Measurements from ENCODE around the gene ASNSD1. TPM values are rescaled to one million over a fixed set of nuclear protein-coding genes. Genes with fewer than 3 reads are reported as not detected.

Gene ASNSD1
- total RNA-seq, 1 donor from 2014 or later, result 29.1 TPM

DNA sequence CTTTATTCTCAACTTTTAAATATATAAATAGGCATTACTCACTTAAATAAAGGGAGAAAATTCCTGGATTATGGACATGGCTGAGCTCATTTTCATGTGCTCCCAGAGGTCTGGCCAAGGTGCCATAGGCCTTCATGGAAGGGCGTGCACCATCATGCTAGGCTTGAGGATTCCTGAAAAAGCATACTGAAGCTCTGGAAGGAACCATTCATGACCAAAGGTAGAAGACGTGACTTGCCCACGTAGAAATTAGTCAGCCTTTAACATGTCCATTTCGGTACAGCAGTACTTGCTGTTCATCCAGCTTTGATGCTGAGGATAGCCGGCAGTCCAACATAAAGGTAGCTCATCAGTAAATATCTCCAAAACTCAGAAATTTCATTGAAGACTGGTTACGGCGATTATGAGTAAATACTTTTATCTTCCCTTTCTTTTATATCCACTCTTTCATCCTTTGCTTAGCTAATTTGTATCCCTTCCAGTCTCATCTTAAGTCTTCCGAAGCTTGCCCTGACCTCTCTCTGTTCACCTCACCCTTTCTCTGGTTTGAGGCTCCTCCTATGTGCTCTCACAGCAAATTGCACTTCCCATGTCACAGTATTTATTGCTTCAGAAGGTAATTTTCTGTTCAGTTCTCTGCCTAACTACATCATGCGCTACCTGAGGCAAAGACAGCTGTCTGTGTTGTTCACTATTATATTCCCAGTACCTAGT lies 32.3 kb upstream of the ASNSD1 start:
- Histone ChIP-seq H3K27me3 (ENCODE audit: low read depth) (no peaks in the 10 kb centered on the region), H3K4me3 (no peak overlapping the region), H3K4me1 (no peaks in the 10 kb centered on the region), H3K36me3 (no peaks in the 10 kb centered on the region), H3K9me3 (no peaks in the 10 kb centered on the region), H3K27ac (no peak overlapping the region)
- DNase-seq (no peak), ATAC-seq (peak in 1 of 2 donors; percentile 53)
- no peak for TF ChIP-seq CTCF (IDR thresholded peaks at IDR 0.05)
- intact Hi-C loops (cut with DNase I), result no loop called here

DNA sequence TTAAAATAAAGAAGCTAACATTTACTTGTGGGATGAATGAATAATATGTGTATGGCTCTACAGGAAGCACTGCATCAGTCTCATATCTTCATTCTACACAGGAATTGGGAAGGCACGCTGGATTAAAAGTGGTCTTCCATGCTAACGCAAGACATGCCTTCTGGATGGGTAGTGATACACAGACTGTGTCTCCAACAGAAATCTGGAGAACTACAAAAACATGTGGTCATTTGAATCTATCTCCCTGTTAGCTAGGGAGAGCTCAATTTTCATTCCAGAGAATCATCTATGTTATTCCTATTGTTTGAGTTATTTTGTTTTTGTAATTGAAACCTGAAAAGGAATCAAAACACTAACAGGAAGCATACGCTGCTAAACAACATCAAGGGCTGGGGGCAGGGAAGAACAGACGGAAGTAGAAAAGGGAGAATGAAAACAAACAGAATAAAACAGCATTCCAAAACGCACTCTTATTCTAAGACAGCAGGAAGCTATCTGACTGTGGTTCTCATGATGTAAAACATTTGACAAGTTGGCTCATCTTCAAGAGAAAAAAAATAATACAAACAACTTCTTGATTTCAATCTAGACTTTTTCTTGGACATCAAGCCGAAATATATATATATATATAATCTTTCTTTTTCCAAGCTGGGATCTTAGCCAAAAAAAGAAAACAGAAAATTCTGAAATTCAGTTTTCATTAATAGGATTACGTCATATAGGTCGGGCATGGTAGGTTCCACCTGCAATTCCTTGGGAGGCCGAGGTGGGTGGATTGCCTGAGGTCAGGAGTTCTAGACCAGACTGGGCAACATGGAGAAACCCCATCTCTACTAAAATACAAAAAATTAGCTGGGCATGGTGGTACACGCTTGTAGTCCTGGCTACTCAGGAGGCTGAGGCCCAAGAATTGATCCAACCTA lies 31.5 kb upstream of the ASNSD1 start:
- intact Hi-C loops (cut with DNase I), result no loop called here
- H3K27me3 ChIP-seq (ENCODE audit: low read depth), result no peaks in the 10 kb centered on the region
- no peaks in the 10 kb centered on the region for H3K4me1 ChIP-seq
- peak overlapping the region; percentile 7 for H3K27ac ChIP-seq
- no peak for TF ChIP-seq CTCF (IDR thresholded peaks at IDR 0.05)
- ATAC-seq (no peak), DNase-seq (no peak)
- no peaks in the 10 kb centered on the region for H3K9me3 ChIP-seq
- no peak overlapping the region for H3K4me3 ChIP-seq
- H3K36me3 ChIP-seq, result no peaks in the 10 kb centered on the region

DNA sequence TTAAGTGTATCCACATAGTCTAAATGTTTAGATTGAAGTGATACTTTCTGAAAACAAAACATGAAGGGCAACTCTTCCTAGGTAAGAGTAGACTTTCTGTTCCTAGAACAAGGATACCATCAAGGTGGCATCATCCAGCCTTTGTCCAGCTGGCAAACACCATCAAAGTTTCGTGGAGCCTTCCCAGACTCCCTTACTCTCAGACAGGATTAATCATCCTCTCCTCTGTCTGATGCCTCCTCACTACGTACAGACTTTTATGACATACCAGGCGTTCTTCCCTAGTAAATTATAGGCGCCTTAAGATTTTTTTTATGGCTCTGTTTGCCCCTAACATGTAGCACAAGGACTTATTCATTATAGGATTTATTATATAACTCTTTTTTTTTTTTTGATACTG lies 29.4 kb upstream of the ASNSD1 start:
- intact Hi-C loops (cut with DNase I), result no loop called here
- Histone ChIP-seq H3K27ac (no peak overlapping the region), H3K9me3 (no peaks in the 10 kb centered on the region), H3K4me1 (no peaks in the 10 kb centered on the region), H3K4me3 (no peak overlapping the region), H3K36me3 (no peaks in the 10 kb centered on the region), H3K27me3 (ENCODE audit: low read depth) (no peaks in the 10 kb centered on the region)
- no peak for TF ChIP-seq CTCF (IDR thresholded peaks at IDR 0.05)
- ATAC-seq, result no peak
- no peak for DNase-seq

DNA sequence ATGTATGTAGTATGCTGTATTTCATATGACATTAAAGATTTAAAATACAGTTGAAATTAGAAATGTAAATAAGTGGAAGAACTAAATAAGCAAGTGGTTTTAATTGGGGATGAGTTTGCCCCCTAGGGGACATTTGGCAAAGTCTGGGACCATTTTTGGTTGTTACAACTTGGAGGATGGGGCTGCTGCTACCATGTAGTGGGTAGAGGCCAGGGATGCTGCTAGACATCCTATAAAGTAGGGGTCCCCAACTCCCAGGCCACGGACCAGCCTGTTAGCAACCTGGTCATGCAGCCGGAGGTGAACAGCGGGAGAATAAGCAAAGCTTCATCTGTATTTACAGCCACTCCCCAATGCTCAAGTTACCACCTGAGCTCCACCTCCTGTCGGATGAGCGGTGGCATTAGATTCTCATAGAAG lies 27.9 kb upstream of the ASNSD1 start:
- Histone ChIP-seq H3K4me1 (no peaks in the 10 kb centered on the region), H3K4me3 (no peak overlapping the region), H3K9me3 (no peaks in the 10 kb centered on the region), H3K36me3 (no peaks in the 10 kb centered on the region), H3K27ac (no peak overlapping the region), H3K27me3 (ENCODE audit: low read depth) (no peaks in the 10 kb centered on the region)
- intact Hi-C loops (cut with DNase I), result no loop called here
- ATAC-seq (peak in 1 of 2 donors; percentile 56), DNase-seq (no peak)
- TF ChIP-seq CTCF (IDR thresholded peaks at IDR 0.05), result peak; percentile 51

- DNase-seq (no peak), ATAC-seq (no peak)
- Histone ChIP-seq H3K36me3 (no peaks in the 10 kb centered on the region), H3K4me1 (no peaks in the 10 kb centered on the region), H3K27ac (no peak overlapping the region), H3K9me3 (no peaks in the 10 kb centered on the region), H3K27me3 (ENCODE audit: low read depth) (no peaks in the 10 kb centered on the region), H3K4me3 (no peak overlapping the region)
- intact Hi-C loops (cut with DNase I), result no loop called here
- TF ChIP-seq CTCF (IDR thresholded peaks at IDR 0.05), result no peak
Measured at GRCh38 chr2:189635353-189635752, 25.9 kb upstream of the ASNSD1 start.
